ENCODE data around the gene CPLANE2.

- TF ChIP-seq CTCF (conservative IDR thresholded peaks at IDR 0.05; ENCODE audit: low read length) = no peak
- TF ChIP-seq EZH2phosphoT487 (IDR thresholded peaks at IDR 0.05; ENCODE audit: borderline replicate concordance, low read depth, low read length) = no peak
These were observed 6.2 kb downstream of the CPLANE2 start for GRCh38 chr1:16230744-16231143.

Data from OCI-LY7 (cell line).